H1 (cell line): ENCODE data around the gene PLS3. TPM values are rescaled to one million over a fixed set of nuclear protein-coding genes. Genes with fewer than 3 reads are reported as not detected.
"Not testable (repeated sequence)": the region's sequence is repeated elsewhere in the genome, so short reads cannot be mapped to it uniquely, and the experiment has no call there.

Experiments
- CTCF ChIA-PET: fragments of 300-600 bp; sonication (Branson Sonifier 250); formaldehyde crosslinking; loops from one replicate; lab custom pipeline; 2021; ENCODE audit not compliant: partially characterized antibody; lab: Charles Lee
- POLR2A ChIA-PET: fragments of 300-600 bp; sonication (Branson Sonifier 250); formaldehyde crosslinking; loops from one replicate; lab custom pipeline; 2021; ENCODE audit warnings: inconsistent platforms; ENCODE audit not compliant: partially characterized antibody; lab: Charles Lee
- DNase-seq, 2 experiments: peaks; one replicate each; pipeline versions ENCODE4 v3.0.0 to v3.0.0-alpha.2; 2010 to 2022; ENCODE audit warnings: low spot score in 2 of 2, low read depth in 1 of 2, mixed read lengths in 1 of 2
- FAIRE-seq: peaks from 2 replicates; lab custom pipeline; 2011; peaks lifted over from hg19 to GRCh38; lab: Jason Lieb, UNC
- H2AFZ ChIP-seq: 2 replicates; pipeline ENCODE4 v1.8.1; 2012; ENCODE audit warnings: low read length, inconsistent platforms
- H2AK5ac ChIP-seq: 2 replicates; pipeline ENCODE4 v1.6.1; 2013; ENCODE audit warnings: low read depth, low read length
- H2BK120ac ChIP-seq: replicated peaks from 2 replicates; pipeline ENCODE3; 2013; ENCODE audit warnings: low read depth, low read length, inconsistent platforms
- H2BK12ac ChIP-seq: 2 replicates; pipeline ENCODE4 v1.6.1; 2013; ENCODE audit warnings: low read depth, low read length
- H2BK15ac ChIP-seq: 2 replicates; pipeline ENCODE4 v1.6.1; 2013; ENCODE audit warnings: low read length
- H2BK20ac ChIP-seq: 2 replicates; pipeline ENCODE4 v1.6.1; 2013; ENCODE audit warnings: low read length
- H2BK5ac ChIP-seq: 2 replicates; pipeline ENCODE4 v1.6.1; 2013; ENCODE audit warnings: low read depth, low read length
- H3K14ac ChIP-seq: 2 replicates; pipeline ENCODE4 v1.6.1; 2013; ENCODE audit warnings: inconsistent platforms; ENCODE audit not compliant: insufficient read length
- H3K18ac ChIP-seq: 2 replicates; pipeline ENCODE4 v1.6.1; 2013; ENCODE audit warnings: low read length; ENCODE audit errors: extremely low read depth
- H3K23ac ChIP-seq: 2 replicates; pipeline ENCODE4 v1.6.1; 2013; ENCODE audit warnings: inconsistent platforms; ENCODE audit not compliant: insufficient read length
- H3K23me2 ChIP-seq: 2 replicates; pipeline ENCODE4 v1.6.1; 2013; ENCODE audit warnings: low read depth, low read length
- H3K27ac ChIP-seq: 2 replicates; pipeline ENCODE4 v1.6.1; 2011; ENCODE audit warnings: low read depth, low read length, inconsistent platforms
- H3K27me3 ChIP-seq, 4 experiments: replicated peaks in 1 of 4; 1 replicate in 1 of 4; 2 replicates in 3 of 4; pipeline versions ENCODE4 v1.6.1 to v1.8.1; 2011 to 2013; ENCODE audit warnings: low read length in 3 of 4, mild to moderate bottlenecking in 3 of 4, inconsistent platforms in 2 of 4, mixed read lengths in 2 of 4, moderate library complexity in 1 of 4; ENCODE audit not compliant: control insufficient read depth in 3 of 4, insufficient read depth in 3 of 4; ENCODE audit errors: extremely low read depth in 1 of 4
- H3K36me3 ChIP-seq, 4 experiments: 2 replicates each; pipeline versions ENCODE4 v1.6.1 to v1.8.1; 2011 to 2013; ENCODE audit warnings: mild to moderate bottlenecking in 4 of 4, low read length in 3 of 4, moderate library complexity in 2 of 4, control low read depth in 1 of 4, inconsistent platforms in 1 of 4; ENCODE audit not compliant: insufficient read depth in 4 of 4, control insufficient read depth in 2 of 4
- H3K4ac ChIP-seq: replicated peaks from 2 replicates; pipeline ENCODE3; 2013; ENCODE audit warnings: low read length, low read depth, mixed read lengths, inconsistent platforms; ENCODE audit not compliant: insufficient read length
- H3K4me1 ChIP-seq, 4 experiments: replicated peaks in 1 of 4; 1 replicate in 1 of 4; 2 replicates in 3 of 4; pipeline versions ENCODE4 v1.6.1 to v1.8.1; 2011 to 2013; ENCODE audit warnings: low read length in 3 of 4, inconsistent platforms in 2 of 4, mixed read lengths in 1 of 4; ENCODE audit not compliant: insufficient read depth in 4 of 4, control insufficient read depth in 3 of 4
- H3K4me2 ChIP-seq, 2 experiments: 2 replicates each; pipeline versions ENCODE4 v1.6.1 to v1.8.1; 2011 to 2013; ENCODE audit warnings: low read depth in 2 of 2, low read length in 2 of 2, control low read depth in 1 of 2, inconsistent platforms in 1 of 2, mild to moderate bottlenecking in 1 of 2; ENCODE audit not compliant: insufficient read depth in 1 of 2
- H3K4me3 ChIP-seq, 4 experiments: fragments of 200-600, 300-600 bp in 1 of 4; sonication (generic), shearing (Covaris generic), sonication (Bioruptor Twin) in 1 of 4; 2 replicates each; pipeline versions ENCODE4 v1.5.1 to v1.8.1; 2011 to 2016; ENCODE audit warnings: low read length in 4 of 4, low read depth in 3 of 4, control low read depth in 2 of 4, inconsistent platforms in 2 of 4, mild to moderate bottlenecking in 2 of 4, mixed read lengths in 1 of 4, moderate library complexity in 1 of 4; ENCODE audit not compliant: insufficient read depth in 2 of 4; ENCODE audit errors: extremely low read depth in 1 of 4
- H3K56ac ChIP-seq: replicated peaks from 2 replicates; pipeline ENCODE3; 2013; ENCODE audit warnings: low read depth, mild to moderate bottlenecking, mixed read lengths, low read length, inconsistent platforms; ENCODE audit not compliant: insufficient read length
- H3K79me1 ChIP-seq: 2 replicates; pipeline ENCODE4 v1.6.1; 2013; ENCODE audit warnings: low read depth, low read length, control low read depth
- H3K79me2 ChIP-seq, 2 experiments: 2 replicates each; pipeline versions ENCODE4 v1.6.1 to v1.8.1; 2012 to 2013; ENCODE audit warnings: low read length in 2 of 2, mild to moderate bottlenecking in 2 of 2, inconsistent platforms in 1 of 2; ENCODE audit not compliant: insufficient read depth in 2 of 2, control insufficient read depth in 1 of 2
- H3K9ac ChIP-seq, 4 experiments: replicated peaks in 1 of 4; 1 replicate in 1 of 4; 2 replicates in 3 of 4; pipeline versions ENCODE4 v1.6.1 to v1.8.1; 2011 to 2013; ENCODE audit warnings: low read depth in 3 of 4, low read length in 3 of 4, control low read depth in 2 of 4, mild to moderate bottlenecking in 2 of 4, moderate library complexity in 2 of 4, inconsistent platforms in 1 of 4; ENCODE audit errors: extremely low read depth in 1 of 4
- H3K9me3 ChIP-seq, 2 experiments: 2 replicates each; pipeline versions ENCODE4 v1.6.1 to v1.8.1; 2012 to 2013; ENCODE audit warnings: mild to moderate bottlenecking in 2 of 2, moderate library complexity in 2 of 2, control low read depth in 1 of 2, inconsistent platforms in 1 of 2, low read depth in 1 of 2, low read length in 1 of 2, mixed read lengths in 1 of 2; ENCODE audit not compliant: insufficient read depth in 2 of 2
- H4K20me1 ChIP-seq, 2 experiments: replicated peaks in 1 of 2; 2 replicates each; pipeline versions ENCODE3 to v1.8.1; 2011 to 2013; ENCODE audit warnings: inconsistent platforms in 2 of 2, low read length in 2 of 2, mild to moderate bottlenecking in 1 of 2; ENCODE audit not compliant: insufficient read depth in 2 of 2, control insufficient read depth in 1 of 2
- H4K5ac ChIP-seq: 2 replicates; pipeline ENCODE4 v1.6.1; 2013; ENCODE audit warnings: low read length, low read depth, mixed read lengths, inconsistent platforms; ENCODE audit not compliant: insufficient read length
- H4K8ac ChIP-seq: 2 replicates; pipeline ENCODE4 v1.8.0; 2013; ENCODE audit warnings: mild to moderate bottlenecking, moderate library complexity, low read length, inconsistent platforms; ENCODE audit not compliant: insufficient read depth; ENCODE audit errors: extremely low read depth
- H4K91ac ChIP-seq: replicated peaks from 2 replicates; pipeline ENCODE3; 2013; ENCODE audit warnings: low read length, mixed read lengths, inconsistent platforms; ENCODE audit not compliant: insufficient read length
- WGBS, 2 experiments: shearing (Covaris generic) in 1 of 2; methylation state at CpG; one replicate each; pipeline versions ENCODE4 v1.1.6 to v1.1.7; 2013 to 2015; ENCODE audit warnings: low lambda C conversion rate in 2 of 2, mixed read lengths in 2 of 2, inconsistent platforms in 1 of 2, low coverage in 1 of 2, missing lambda C conversion rate in 1 of 2; ENCODE audit not compliant: insufficient replicate concordance in 2 of 2, insufficient coverage in 1 of 2, insufficient read length in 1 of 2; ENCODE audit errors: extremely low coverage in 1 of 2, missing lambda C conversion rate in 1 of 2; 5-methylcytosine and 5-hydroxymethylcytosine counted together
- polyA plus RNA-seq, 7 experiments: library from polyadenylated mRNA; depleted of rRNA in 3 of 7; stranded (reverse) in 5 of 7; unstranded in 2 of 7; fragments of >200 nt in 5 of 7; fragments of 200-250 nt in 2 of 7; gene quantifications; 1 replicate in 5 of 7; 2 replicates in 1 of 7; 4 replicates in 1 of 7; pipeline versions ENCODE4 v1.2.1 to v1.2.3, GENCODE V29; 2011 to 2013; ENCODE audit warnings: missing spikeins in 2 of 7, mixed read lengths in 2 of 7
- total RNA-seq: library from RNA; stranded (reverse); fragmentation: NEBNext Ultra II Directional; extraction: Animal tissue kit (Norgen Biotek cat#: 25700); gene quantifications from 2 replicates; pipeline ENCODE4 v1.2.1, GENCODE V29; 2021

Gene PLS3
- total and polyA plus RNA-seq, 2 of the 8 experiments (the other 6 are each of a cell fraction or from before 2014, with no cell fraction given) = 107 to 185 TPM

- H3K27ac ChIP-seq, H2BK5ac ChIP-seq, H3K14ac ChIP-seq, H3K56ac ChIP-seq, H2BK15ac ChIP-seq, POLR2A ChIA-PET, H3K79me1 ChIP-seq, H3K4me2 ChIP-seq, FAIRE-seq, H2BK120ac ChIP-seq, H3K4me1 ChIP-seq, H3K9ac ChIP-seq, H3K9me3 ChIP-seq, H3K18ac ChIP-seq, H4K91ac ChIP-seq, H2BK20ac ChIP-seq, H4K20me1 ChIP-seq, H3K4me3 ChIP-seq, H2BK12ac ChIP-seq, H3K27me3 ChIP-seq, DNase-seq, H3K79me2 ChIP-seq, H2AFZ ChIP-seq, H4K5ac ChIP-seq, H3K23ac ChIP-seq, H3K4ac ChIP-seq, H3K23me2 ChIP-seq, H2AK5ac ChIP-seq: not testable (repeated sequence)
- 100% methylated on average over 5 of the region's 5 CpGs; no CpG with 5 or more reads in 1 of the 2 experiments for WGBS, 2 experiments
- Histone ChIP-seq H3K36me3 (peaks cover 4 to 83% (median 27%) of the 10 kb centered on the region in 4 experiments; a peak in 6 of 8 replicates), H4K8ac (0 out of 2 replicates have a peak overlapping the region, but pooled peaks have one; percentile 51)
- CTCF ChIA-PET = interaction anchor here (3.1 kb wide), 1 partner anchor 46 kb away, joined by 17 read pairs; no protein-coding TSS in a partner anchor
Measured at GRCh38 chrX:115644397-115644796, 83.4 kb downstream of the PLS3 start.
